Head of caudate nucleus (tissue), 42 donors: ENCODE measurements around the gene MBNL3.
A peak's percentile ranks its signal among the peaks of the same experiment; 100 is the strongest.

Experiments
- DNase-seq, 42 donors: peaks; one replicate each; pipeline versions ENCODE4 v3.0.0 to v3.0.0-alpha.2; 2020 to 2021; ENCODE audit warnings: mixed read lengths in 7 of 42
- intact Hi-C: fragments of 100-400 bp; cut with DNase I; formaldehyde crosslinking; loops from one replicate; pipeline ENCODE4 v1.15.0; 2022

The MBNL3 gene

DNA sequence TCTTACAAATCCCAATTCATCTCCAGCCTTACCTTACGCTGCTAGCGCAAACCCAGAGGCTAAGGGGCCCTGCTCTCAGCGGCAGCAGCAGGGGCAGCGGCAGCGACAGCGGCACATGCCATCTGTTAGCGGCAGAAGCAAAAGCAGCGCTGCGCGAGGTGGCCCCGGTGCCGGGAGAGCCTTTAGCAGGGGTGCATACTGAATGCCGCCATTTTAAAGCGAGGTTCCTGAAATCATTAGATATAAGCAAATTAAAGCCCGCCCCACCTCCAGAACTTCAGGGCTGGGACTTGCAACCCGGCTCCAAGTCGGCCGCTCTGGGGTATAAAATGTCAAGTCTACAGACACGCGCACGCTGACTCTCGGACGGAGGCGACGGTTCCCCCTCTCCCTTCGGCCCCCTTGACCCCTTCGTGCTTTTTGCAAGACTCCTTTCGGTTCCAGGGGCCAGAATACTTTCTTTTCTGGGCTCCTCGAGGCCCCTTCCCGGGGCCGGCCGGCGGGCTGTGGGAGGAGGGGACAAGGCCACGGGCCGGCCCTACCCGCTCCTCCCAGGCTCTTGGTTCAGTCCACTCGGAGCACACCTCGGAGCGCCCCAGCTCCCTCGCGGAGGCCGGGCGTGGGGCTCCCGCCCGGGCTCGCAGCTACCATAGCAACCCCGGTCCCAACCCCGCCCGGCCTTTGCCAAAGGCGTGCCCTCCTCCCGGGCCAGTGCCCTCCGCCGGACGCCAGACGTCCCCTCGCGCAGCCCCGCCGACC is at the start of gene MBNL3:
TSS of gene MBNL3 (minus strand) at position 220 of the 759 bp plus-strand sequence. CDS start 49,427 bp downstream, outside the sequence.
- DNase-seq, result peak in 38 of 42 donors; percentile 4 to 73 (median 43)
- intact Hi-C loops, result no loop called here

DNA sequence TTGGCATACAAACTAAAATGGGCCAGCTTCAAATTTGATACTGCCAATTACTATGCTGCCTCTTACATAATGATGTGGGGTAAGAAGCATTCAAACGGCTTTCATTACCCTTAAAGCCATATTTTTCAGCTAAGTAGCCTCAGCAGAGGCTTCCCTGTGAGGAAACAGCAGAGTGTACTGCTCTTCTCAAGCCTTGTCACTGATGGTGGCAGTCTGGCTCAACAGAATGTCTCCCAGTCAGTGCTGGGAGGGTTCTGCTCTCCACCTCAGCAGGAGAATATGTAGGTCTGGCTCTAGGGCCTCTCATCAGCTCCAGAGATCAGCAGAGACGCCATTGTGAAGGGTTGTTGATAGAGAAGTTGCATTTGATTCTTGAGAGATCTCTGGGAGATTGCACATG is 44.6 kb upstream of the MBNL3 start:
- intact Hi-C loops, result no loop called here
- no peak for DNase-seq

GRCh38 chrX:132532913-132533312 is 44.1 kb upstream of the MBNL3 start:
- no peak for DNase-seq
- intact Hi-C loops, result no loop called here

DNA sequence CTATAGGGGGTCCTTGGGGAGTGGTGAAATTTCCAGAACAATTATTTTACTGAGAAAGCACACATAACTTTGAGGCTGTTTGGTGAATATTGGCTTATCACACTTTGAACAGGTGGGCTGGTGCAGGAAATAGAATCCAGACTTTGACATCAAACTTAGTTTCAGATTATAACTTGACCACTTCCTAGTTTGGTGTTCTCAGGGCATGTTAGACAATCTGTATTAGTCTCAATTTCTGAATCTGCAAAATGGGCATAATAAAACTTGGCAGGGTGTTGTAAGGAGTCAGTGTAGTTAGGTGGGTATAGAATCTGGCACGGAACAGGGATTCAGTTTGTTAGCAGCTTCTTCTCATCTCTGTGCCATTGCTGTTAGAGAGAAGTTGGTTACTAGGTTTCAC is 43.3 kb upstream of the MBNL3 start:
- no peak for DNase-seq
- intact Hi-C loops, result no loop called here

- intact Hi-C loops, result no loop called here
- no peak for DNase-seq
These were observed 32.0 kb upstream of the MBNL3 start for GRCh38 chrX:132520792-132521191.

DNA sequence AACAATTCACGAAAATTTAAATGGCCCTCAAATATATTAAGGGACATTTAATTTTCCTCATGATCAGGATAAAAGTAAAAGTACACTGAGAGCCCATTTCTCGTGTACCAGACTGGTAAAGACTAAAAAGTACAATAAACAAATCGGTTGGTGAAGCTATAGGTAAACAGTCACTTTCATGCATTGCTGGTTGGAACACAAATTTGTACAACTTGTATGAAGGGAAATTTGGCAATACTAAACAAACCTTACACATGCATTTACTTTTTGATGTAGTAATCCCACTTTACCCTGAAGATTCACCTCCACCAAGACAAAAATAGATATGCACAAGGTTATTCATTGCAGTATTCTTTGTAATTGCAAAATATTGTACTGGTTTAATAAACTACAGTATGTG is 31.4 kb upstream of the MBNL3 start:
- intact Hi-C loops, result no loop called here

DNA sequence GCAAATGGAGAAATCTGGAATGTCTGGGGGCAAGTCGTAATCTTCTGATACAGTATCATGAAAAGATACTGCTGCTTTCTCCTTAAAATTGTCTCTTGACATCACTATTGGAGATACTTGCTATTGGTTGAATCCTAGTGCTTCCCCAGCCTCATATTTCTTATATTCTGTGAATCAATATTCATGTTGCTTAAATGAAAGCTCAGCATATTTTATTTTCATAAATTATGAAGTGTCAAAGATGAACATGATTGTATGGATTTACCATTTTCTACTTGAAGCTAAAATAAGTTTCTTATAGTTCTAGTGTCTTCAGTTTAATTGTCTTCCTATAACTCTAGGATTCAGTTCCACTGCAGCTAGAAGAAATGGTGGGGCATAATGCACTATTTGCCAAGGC is 29.6 kb upstream of the MBNL3 start:
- intact Hi-C loops, result no loop called here
- no peak for DNase-seq

More for the DNA sequence above, 31.4 kb upstream of the MBNL3 start:
- no peak for DNase-seq

DNA sequence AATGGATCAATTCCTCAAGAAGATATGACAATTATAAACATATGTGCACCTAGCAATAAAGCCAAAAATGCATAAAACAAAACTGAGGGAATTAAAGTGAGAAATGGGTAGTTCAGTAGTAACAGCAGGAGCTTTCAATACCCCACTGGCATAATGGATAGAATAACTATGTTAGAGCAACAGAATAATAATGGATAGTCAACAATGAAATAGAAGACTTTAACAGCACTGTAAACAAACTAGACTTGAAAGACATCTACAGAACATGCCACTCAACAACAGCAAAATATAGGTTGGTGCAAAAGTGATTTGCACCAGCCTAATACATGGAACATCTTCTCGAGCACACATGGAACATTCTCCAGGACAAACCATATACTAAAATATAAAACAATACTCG is 20.0 kb upstream of the MBNL3 start:
- no peak for DNase-seq
- intact Hi-C loops, result no loop called here

GRCh38 chrX:132505116-132505515 is 16.3 kb upstream of the MBNL3 start:
- intact Hi-C loops, result no loop called here

GRCh38 chrX:132504417-132504816 is 15.6 kb upstream of the MBNL3 start:
- intact Hi-C loops, result no loop called here
- no peak for DNase-seq

More at GRCh38 chrX:132505116-132505515, 16.3 kb upstream of the MBNL3 start:
- DNase-seq, result no peak

- intact Hi-C loops, result no loop called here
- no peak for DNase-seq
These were observed 12.8 kb upstream of the MBNL3 start for GRCh38 chrX:132501606-132502005.

DNA sequence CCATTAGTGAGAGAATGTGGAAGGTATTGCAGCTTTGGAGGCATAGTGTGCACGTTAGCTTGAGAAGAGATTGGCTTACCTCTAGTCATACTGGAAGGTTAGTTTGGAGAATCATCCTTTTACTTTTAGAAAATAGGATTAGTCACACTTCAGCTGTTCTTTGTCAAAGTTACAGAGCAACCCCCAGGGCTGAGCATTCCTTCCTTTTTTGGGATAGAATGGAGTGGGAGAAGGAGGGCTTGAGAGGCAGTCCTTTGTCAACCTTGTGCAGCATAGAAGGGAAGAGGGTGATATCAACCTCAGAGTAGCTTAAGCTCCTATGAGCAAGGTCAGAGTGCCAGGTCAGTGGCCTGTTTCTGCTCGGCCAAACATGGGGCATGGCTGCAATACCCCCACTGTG is 8.6 kb upstream of the MBNL3 start:
- intact Hi-C loops, result no loop called here
- DNase-seq, result no peak

GRCh38 chrX:132493095-132493494 is 4.3 kb upstream of the MBNL3 start:
- intact Hi-C loops, result no loop called here
- DNase-seq, result no peak

DNA sequence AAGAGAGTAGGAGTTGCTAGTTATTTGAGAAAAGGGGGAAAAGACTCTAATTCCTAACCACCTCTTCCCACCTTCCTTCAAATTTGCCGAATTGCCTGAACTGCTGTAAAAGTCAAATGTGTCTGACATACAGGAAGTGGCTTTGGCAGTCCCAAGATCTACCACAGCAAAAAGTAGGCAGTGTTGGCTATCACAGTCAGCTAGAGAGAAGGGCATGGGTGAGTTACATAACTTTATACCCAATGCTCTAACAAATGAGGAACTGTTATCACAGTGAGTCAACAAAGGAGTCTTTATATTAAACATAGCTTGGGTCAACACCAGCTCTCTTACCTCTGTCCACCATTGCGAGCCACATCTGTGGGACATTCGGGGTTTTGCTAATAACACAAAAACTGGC is 2.4 kb upstream of the MBNL3 start:
- intact Hi-C loops, result no loop called here
- DNase-seq, result peak in 9 of 42 donors; percentile 1 to 28 (median 12)

- intact Hi-C loops, result no loop called here
- peak in 34 of 42 donors; percentile 5 to 70 (median 26) for DNase-seq
These were observed 961 bp upstream of the MBNL3 start for GRCh38 chrX:132489578-132490419.

GRCh38 chrX:132488180-132488705 is 595 bp downstream of the MBNL3 start:
- intact Hi-C loops, result no loop called here
- DNase-seq, result peak in 1 of 42 donors; percentile 16

DNA sequence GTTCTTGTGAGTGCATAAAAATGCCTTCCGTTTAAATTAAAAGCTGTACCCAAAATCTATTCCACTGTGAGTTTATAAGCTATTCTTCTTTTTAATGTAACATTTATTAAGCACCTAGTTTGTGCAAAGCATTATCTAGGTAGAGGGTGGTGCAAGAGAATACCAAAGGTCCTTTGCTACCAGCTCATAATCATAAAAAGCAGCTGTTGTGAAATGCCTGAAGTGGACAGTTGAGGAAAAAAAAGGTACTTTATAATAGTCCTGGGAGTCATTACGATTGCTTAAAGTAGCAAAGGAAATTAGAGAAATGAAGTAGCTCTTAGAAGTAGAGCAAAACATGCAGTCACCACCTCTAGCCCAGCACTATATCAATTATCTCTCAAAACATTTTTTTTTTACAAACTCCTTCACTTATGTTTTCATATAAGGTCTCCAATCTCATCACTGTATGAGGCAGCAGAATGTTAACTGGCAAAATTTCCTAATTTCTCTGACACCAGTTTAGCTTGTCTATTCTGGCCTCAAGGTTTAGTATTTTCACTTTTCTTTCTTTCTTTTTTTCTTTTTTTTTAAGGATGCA is 2.1 kb downstream of the MBNL3 start:
- intact Hi-C loops, result no loop called here

GRCh38 chrX:132483951-132484350 is 4.9 kb downstream of the MBNL3 start:
- intact Hi-C loops, result no loop called here

More for the DNA sequence above, 2.1 kb downstream of the MBNL3 start:
- no peak for DNase-seq

DNA sequence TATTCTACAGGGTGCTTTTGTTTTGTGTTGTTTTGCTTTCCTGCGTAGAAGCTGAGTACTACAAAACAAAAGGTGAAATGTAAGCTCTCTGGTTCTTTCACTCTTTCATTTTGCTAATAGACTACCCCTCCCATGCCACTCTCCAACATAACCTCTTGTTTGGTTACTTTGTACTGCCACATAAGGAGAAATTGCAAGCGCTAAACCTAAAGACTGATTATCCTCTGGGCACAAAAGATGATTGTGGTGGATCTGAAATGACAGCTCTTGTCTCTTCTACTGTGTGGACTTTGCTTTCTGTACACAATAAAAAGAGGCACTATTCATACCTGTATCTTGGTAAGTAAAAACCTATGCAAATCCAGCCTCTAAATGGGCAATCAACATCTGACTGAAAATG is 5.3 kb downstream of the MBNL3 start:
- intact Hi-C loops, result no loop called here
- DNase-seq, result no peak

More at GRCh38 chrX:132483951-132484350, 4.9 kb downstream of the MBNL3 start:
- DNase-seq, result no peak

GRCh38 chrX:132482632-132483031 is 6.2 kb downstream of the MBNL3 start:
- intact Hi-C loops, result no loop called here
- DNase-seq, result no peak
